DOHH2 (cell line): ENCODE data around the gene TMEM176B.

Experiments used
- H3F3A ChIP-seq: fragments of 200-600 bp; sonication (generic), shearing (Covaris generic); 2 replicates; pipeline ENCODE4 v1.6.0; 2016; ENCODE audit warnings: antibody characterized with exemption, mild to moderate bottlenecking; ENCODE audit not compliant: control insufficient read depth, insufficient read depth
- H3K27ac ChIP-seq: fragments of 200-600 bp; sonication (generic); 2 replicates; pipeline ENCODE4 v1.5.1; 2014; ENCODE audit warnings: low read depth, mild to moderate bottlenecking, low read length, moderate library complexity
- H3K27me3 ChIP-seq: fragments of 200-600 bp; sonication (generic); 2 replicates; pipeline ENCODE4 v1.6.1; 2014; ENCODE audit warnings: mild to moderate bottlenecking, low read length, mixed read lengths; ENCODE audit not compliant: control insufficient read depth
- H3K36me3 ChIP-seq: fragments of 200-600 bp; sonication (generic); 2 replicates; pipeline ENCODE4 v1.6.1; 2014; ENCODE audit warnings: mild to moderate bottlenecking, low read length, moderate library complexity, mixed read lengths; ENCODE audit not compliant: control insufficient read depth
- H3K4me1 ChIP-seq: fragments of 200-600 bp; sonication (generic); 2 replicates; pipeline ENCODE4 v1.6.1; 2014; ENCODE audit warnings: mild to moderate bottlenecking, low read length, mixed read lengths; ENCODE audit not compliant: control insufficient read depth
- H3K4me2 ChIP-seq: fragments of 200-600 bp; sonication (generic); 2 replicates; pipeline ENCODE4 v1.6.0; 2014; ENCODE audit warnings: mild to moderate bottlenecking, low read length, moderate library complexity
- H3K4me3 ChIP-seq: fragments of 200-600 bp; sonication (generic); 2 replicates; pipeline ENCODE4 v1.5.1; 2014; ENCODE audit warnings: mild to moderate bottlenecking, low read length, mixed read lengths
- H3K79me2 ChIP-seq: fragments of 200-600 bp; sonication (generic); 2 replicates; pipeline ENCODE4 v1.6.1; 2014; ENCODE audit warnings: mild to moderate bottlenecking, low read length, mixed read lengths; ENCODE audit not compliant: control insufficient read depth
- H3K9me2 ChIP-seq: fragments of 200-600 bp; sonication (generic); replicated peaks from 2 replicates; pipeline ENCODE4 v1.6.1; 2014; ENCODE audit warnings: mild to moderate bottlenecking, low read length, mixed read lengths; ENCODE audit not compliant: control insufficient read depth
- H3K9me3 ChIP-seq: fragments of 200-600 bp; sonication (generic); 2 replicates; pipeline ENCODE4 v1.6.1; 2014; ENCODE audit warnings: antibody characterized with exemption, low read length, mixed read lengths; ENCODE audit not compliant: control insufficient read depth, insufficient read depth
- H4K20me1 ChIP-seq: fragments of 200-600 bp; sonication (generic); 2 replicates; pipeline ENCODE4 v1.6.0; 2014; ENCODE audit warnings: low read depth, mild to moderate bottlenecking, antibody characterized with exemption, low read length, moderate library complexity; ENCODE audit not compliant: control insufficient read depth, insufficient read depth
- CTCF ChIP-seq: fragments of 200-600 bp; sonication (generic); IDR thresholded peaks from one replicate; pipeline ENCODE4 v1.5.1; 2014; ENCODE audit warnings: antibody characterized with exemption, mild to moderate bottlenecking, low read depth, low read length; ENCODE audit not compliant: poor library complexity, severe bottlenecking
- EZH2phosphoT487 ChIP-seq: fragments of 200-600 bp; sonication (generic); IDR thresholded peaks from 2 replicates; pipeline ENCODE4 v1.6.1; 2017; ENCODE audit warnings: borderline replicate concordance, mild to moderate bottlenecking, antibody characterized with exemption, low read length, moderate library complexity, mixed read lengths

Gene TMEM176B

GRCh38 chr7:150799741-150800580, at the start of gene TMEM176B:
Gene TMEM176B, minus strand, starts transcription at chr7:150800364. Its CDS starts 3,795 bp downstream, at chr7:150796569.
- no peaks in the 10 kb centered on the region for H3K27me3 ChIP-seq
- H3K27ac ChIP-seq, result no peak within 1 kb of the TSS
- no peaks in the 10 kb centered on the region for H3K36me3 ChIP-seq
- TF ChIP-seq EZH2phosphoT487 (no peak), CTCF (no peak)
- H3K4me1 ChIP-seq, result no peaks in the 10 kb centered on the region
- no peak within 1 kb of the TSS for H3K4me2 ChIP-seq
- no peaks in the 10 kb centered on the region for H3F3A ChIP-seq
- no peaks in the 10 kb centered on the region for H3K9me2 ChIP-seq
- H3K4me3 ChIP-seq, result no peak within 1 kb of the TSS
- no peaks in the 10 kb centered on the region for H4K20me1 ChIP-seq
- H3K9me3 ChIP-seq, result no peaks in the 10 kb centered on the region
- H3K79me2 ChIP-seq, result no peaks in the 10 kb centered on the region

- Histone ChIP-seq H3K9me3 (no peaks in the 10 kb centered on the region), H3K4me1 (no peaks in the 10 kb centered on the region), H3F3A (no peaks in the 10 kb centered on the region), H4K20me1 (no peaks in the 10 kb centered on the region), H3K27me3 (peaks cover 9% of the 10 kb centered on the region; the same call in 1 of the 2 replicates), H3K4me2 (no peak overlapping the region), H3K79me2 (no peaks in the 10 kb centered on the region), H3K4me3 (no peak overlapping the region), H3K27ac (no peak overlapping the region), H3K9me2 (no peaks in the 10 kb centered on the region), H3K36me3 (no peaks in the 10 kb centered on the region)
- no peak for TF ChIP-seq CTCF
- no peak for TF ChIP-seq EZH2phosphoT487
These were observed 49.1 kb upstream of the TMEM176B start for GRCh38 chr7:150849204-150849775.

GRCh38 chr7:150848561-150849115, 48.5 kb upstream of the TMEM176B start:
- H3K9me2 ChIP-seq, result no peaks in the 10 kb centered on the region
- H3K4me1 ChIP-seq, result no peaks in the 10 kb centered on the region
- no peak overlapping the region for H3K27ac ChIP-seq
- no peaks in the 10 kb centered on the region for H3F3A ChIP-seq
- no peaks in the 10 kb centered on the region for H3K36me3 ChIP-seq
- no peaks in the 10 kb centered on the region for H3K79me2 ChIP-seq
- H4K20me1 ChIP-seq, result no peaks in the 10 kb centered on the region
- no peak overlapping the region for H3K4me3 ChIP-seq
- H3K27me3 ChIP-seq, result peaks cover 9% of the 10 kb centered on the region; the same call in 1 of the 2 replicates
- H3K4me2 ChIP-seq, result no peak overlapping the region
- H3K9me3 ChIP-seq, result no peaks in the 10 kb centered on the region
- TF ChIP-seq EZH2phosphoT487 (no peak), CTCF (no peak)
